ENCODE measurements around the gene CALHM2. TPM values are rescaled to one million over a fixed set of nuclear protein-coding genes. Genes with fewer than 3 reads are reported as not detected.

Gene CALHM2
- total RNA-seq, 1 experiment from 2014 or later = not detected

GRCh38 chr10:103447187-103447586, 5.0 kb downstream of the CALHM2 start:
- H3K9me3 Mint-ChIP-seq = no peaks in the 10 kb centered on the region
- Histone ChIP-seq H2BK15ac (ENCODE audit: low read depth, low read length) (no peak overlapping the region), H2BK12ac (ENCODE audit: insufficient read length, low read depth, low read length) (no peak overlapping the region), H3K27ac (ENCODE audit: insufficient read length, low read depth, low read length) (no peak overlapping the region), H3T11ph (ENCODE audit: low read length) (no peak overlapping the region), H3K18ac (ENCODE audit: insufficient read length, low read depth, low read length) (no peak overlapping the region), H3K9ac (ENCODE audit: extremely low read depth, insufficient read length, low read length) (no peak overlapping the region), H2AK5ac (ENCODE audit: insufficient read length, low read length) (no peak overlapping the region), H4K5ac (ENCODE audit: insufficient read length, low read depth, low read length) (no peak overlapping the region), H3K23me2 (ENCODE audit: insufficient read length, low read depth, low read length, poor library complexity, severe bottlenecking) (no peaks in the 10 kb centered on the region), H2BK5ac (ENCODE audit: insufficient read length, low read length) (no peak overlapping the region), H3K14ac (ENCODE audit: insufficient read depth, low read length) (no peak overlapping the region), H3K23ac (ENCODE audit: insufficient read length, low read depth, low read length) (no peak overlapping the region), H2AFZ (ENCODE audit: low read length) (no peak overlapping the region), H3K4ac (ENCODE audit: low read depth, low read length) (no peak overlapping the region), H2BK20ac (ENCODE audit: low read depth, low read length, poor library complexity, severe bottlenecking) (no peak overlapping the region), H3K9me3 (ENCODE audit: control insufficient read depth, low read depth, low read length) (no peaks in the 10 kb centered on the region), H2BK120ac (ENCODE audit: low read depth, low read length, poor library complexity, severe bottlenecking) (no peak overlapping the region), H3K4me2 (ENCODE audit: insufficient read depth, insufficient read length, low read length) (no peak overlapping the region), H3K27me3 (ENCODE audit: insufficient read depth, low read length) (no peaks in the 10 kb centered on the region), H4K8ac (replicated peaks; ENCODE audit: insufficient read length, low read depth, low read length) (no peak overlapping the region), H3K4me1 (ENCODE audit: insufficient read depth, low read length) (no peaks in the 10 kb centered on the region), H4K91ac (ENCODE audit: insufficient read length, low read depth, low read length) (no peak overlapping the region), H3K79me1 (ENCODE audit: insufficient read depth, low read depth, low read length, poor library complexity, severe bottlenecking) (no peaks in the 10 kb centered on the region), H3K56ac (ENCODE audit: insufficient read length, low read depth, low read length) (no peak overlapping the region), H3K79me2 (ENCODE audit: insufficient read depth, low read length) (no peaks in the 10 kb centered on the region), H4K20me1 (ENCODE audit: control insufficient read depth, insufficient read depth, insufficient read length) (no peaks in the 10 kb centered on the region)
- no CpG with 5 or more reads among the region's 23 CpGs for WGBS (ENCODE audit: extremely low coverage, insufficient read length, low lambda C conversion rate)
- no peak overlapping the region for H3K4me3 Mint-ChIP-seq
- H3K27me3 Mint-ChIP-seq (ENCODE audit: low read depth) = no peaks in the 10 kb centered on the region
- no peak for TF ChIP-seq CTCF (conservative IDR thresholded peaks at IDR 0.05)
- peaks cover 4 to 7% of the 10 kb centered on the region in 2 experiments; a peak in 3 of 4 replicates for H3K4me1 Mint-ChIP-seq
- no peak overlapping the region for H3K27ac Mint-ChIP-seq
- no peak for DNase-seq
- peaks cover 35 to 68% (median 60%) of the 10 kb centered on the region in 3 experiments for H3K36me3 Mint-ChIP-seq (ENCODE audit: insufficient read depth in 1 of 3, low read depth in 3 of 3)

Measured in H9 (cell line).